Stimulated activated CD4-positive, alpha-beta T cell treated with anti-CD3 and anti-CD28 coated beads, Interleukin-4, amount 100 ng/mL, for 1 hour (primary cell): ENCODE measurements around the gene SH3GL1.

Source experiments
- DNase-seq: peaks from one replicate; pipeline ENCODE4 v3.0.0-alpha.2; 2020

Gene SH3GL1, protein sequence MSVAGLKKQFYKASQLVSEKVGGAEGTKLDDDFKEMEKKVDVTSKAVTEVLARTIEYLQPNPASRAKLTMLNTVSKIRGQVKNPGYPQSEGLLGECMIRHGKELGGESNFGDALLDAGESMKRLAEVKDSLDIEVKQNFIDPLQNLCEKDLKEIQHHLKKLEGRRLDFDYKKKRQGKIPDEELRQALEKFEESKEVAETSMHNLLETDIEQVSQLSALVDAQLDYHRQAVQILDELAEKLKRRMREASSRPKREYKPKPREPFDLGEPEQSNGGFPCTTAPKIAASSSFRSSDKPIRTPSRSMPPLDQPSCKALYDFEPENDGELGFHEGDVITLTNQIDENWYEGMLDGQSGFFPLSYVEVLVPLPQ

DNA sequence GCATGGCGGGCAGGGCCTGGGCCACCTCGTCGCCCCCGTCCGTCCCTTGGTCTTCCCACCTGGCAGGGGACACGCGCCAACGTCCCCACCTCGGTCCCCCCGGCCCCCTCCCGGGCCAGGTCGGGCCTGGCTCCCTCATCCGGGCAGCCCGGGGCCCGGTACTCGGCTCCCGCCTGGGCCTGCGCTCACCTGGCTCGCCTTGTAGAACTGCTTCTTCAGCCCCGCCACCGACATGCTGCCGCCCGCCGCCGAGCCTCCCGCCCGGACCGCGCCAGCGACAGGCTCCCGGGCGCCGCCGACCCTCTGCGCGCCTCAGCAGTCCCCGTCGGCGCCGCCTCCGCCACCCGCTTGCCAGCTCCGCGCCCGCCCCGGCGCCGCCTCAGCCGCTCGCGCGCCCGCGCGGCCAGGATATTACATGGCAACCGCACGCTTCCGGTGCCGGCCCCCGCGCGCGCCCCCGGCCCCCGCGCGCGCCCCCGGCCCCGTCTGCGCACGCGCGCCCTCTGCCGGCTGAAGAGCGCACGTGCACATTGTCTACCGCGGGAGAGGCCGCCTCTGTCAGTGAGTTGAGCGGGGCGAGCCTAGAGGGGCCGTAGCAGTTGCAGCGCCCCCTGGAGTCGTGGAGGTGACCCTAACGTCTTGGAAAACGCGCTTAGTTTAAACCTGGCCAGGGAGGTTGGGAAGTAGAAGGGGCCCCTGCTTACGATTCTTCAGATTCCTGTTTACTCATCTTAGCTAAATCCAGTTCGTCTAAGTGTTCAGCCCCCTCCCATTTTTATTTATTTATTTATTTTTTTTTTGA lies at the start of gene SH3GL1:
Gene SH3GL1 (minus strand): TSS at position 413 of the 802 bp plus-strand sequence. CDS start 179 bp downstream, at position 234.
- peak; percentile 92 for DNase-seq

DNA sequence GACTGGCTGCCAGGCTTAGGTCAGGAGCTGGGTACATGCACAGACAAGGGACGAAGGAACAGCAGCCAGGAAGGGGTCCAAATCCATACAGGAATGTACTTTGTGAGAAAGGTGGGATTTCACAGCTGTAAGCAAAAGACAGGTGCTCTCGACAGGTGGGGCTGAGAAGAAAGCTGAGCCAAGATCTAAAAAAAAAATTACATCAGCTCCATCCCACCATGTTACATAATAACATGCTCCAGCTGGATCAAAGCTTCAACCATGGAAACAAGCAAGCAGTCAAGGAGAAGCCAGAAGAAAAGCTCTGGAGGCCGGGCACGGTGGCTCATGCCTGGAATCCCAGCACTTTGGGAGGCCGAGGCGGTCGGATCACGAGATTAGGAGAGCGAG lies 49.3 kb upstream of the SH3GL1 start:
- DNase-seq: no peak

DNA sequence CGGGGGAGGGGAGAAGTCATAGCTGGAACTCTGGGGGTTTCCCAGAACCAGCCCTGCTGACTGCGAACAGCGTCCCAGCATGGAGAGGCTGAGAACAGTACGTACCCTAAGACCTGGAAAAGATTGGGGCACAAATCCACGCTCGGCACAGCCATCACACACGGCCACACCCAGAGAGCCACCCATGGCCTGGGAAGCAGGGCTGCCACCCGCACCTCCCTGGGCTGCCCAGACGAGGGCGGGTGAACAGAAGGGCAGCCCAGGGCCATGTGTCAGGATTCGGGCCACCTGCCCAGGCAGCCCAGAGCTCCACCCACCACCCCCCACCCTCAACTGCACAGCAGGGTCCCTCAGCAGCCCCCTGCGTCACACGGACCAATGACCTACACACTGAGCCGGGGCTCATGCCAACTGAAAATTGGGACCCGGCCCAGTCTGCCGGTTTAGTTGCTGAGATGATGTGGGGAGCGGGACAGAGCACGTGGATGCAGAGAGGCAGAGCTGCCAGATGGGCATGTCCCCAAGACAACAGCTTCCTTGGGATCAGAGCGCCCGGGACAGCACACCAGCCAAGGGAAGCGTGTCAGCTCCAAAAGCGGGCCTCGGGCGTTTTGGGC lies 48.8 kb upstream of the SH3GL1 start:
- no peak for DNase-seq

DNA sequence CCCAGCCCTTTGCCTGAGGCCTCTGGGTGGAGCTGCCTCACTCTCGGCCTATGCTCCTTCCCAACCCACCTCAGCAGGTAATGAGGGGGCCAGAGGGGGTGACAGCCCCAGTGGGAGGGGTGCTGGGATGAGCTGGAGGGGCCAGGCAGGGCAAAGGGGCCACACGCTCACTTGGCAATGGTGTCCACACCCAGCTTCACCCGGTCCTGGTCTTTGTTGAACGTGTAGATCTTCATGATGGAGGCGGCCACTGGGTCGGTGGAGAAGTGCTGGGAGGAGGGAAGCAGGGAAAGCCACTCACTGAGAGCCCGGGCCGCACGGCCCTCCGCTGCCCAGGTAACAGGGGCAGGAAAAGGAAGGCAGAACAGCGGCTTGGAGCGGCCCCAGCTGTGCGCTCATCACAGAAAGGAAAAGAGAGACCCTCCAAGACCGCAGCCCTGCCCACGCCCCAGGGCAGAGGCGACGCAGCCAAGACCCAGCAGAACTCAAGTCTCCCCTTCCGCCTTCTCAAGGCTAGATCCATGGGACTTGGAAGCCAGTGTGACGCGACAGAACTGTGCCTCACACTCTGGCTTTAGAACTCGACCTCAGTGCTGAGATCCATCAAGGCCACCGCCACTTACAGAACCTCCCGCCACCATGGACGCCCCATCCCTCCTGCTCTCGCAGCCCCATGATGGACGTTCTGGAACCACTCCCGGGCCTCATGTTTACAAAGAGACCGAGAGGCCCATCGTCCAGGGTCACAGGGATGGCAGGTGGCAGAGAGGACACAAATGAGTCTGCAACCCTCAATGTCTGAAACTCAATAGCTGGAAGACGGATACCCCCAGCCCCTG lies 48.0 kb upstream of the SH3GL1 start:
- no peak for DNase-seq

DNA sequence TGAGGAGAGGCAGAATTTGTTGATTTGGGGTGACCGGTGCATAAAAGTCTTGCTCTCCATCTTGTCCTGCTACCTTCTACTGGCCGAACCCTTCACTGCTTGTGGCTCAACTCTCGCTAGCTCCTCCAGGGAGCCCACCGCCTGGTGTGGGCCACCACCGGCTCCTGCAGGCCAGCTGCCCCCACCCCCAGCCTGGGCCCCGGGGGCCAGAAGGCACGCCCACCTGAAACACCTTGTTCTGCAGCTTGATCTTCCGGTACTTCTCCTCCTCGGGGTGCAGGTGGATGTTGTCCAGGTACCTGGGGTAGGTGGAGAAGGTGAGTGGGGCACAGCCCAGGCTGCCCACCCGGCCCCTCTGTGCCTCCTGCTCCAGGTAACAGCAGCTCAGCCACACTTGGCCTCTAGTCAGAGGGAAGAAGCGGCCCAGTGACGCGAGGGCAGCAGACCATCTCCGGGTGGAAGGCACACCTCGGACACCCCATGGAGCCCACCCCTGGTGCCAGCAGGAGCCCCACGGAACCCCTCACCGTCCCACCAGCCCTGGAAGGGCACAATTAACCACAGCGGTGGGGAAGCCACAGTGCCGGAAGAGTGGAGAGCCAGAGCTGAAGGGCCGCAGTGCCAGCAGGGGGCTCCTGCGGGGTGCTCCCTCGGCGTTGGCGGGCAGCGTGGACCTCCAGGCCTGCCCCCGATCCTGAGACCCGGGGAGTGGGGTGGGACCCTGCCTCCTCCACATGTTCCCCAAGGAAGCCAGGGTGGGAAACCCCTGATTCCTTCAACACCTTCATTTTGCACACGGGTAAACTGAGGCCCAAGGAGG lies 47.2 kb upstream of the SH3GL1 start:
- no peak for DNase-seq

DNA sequence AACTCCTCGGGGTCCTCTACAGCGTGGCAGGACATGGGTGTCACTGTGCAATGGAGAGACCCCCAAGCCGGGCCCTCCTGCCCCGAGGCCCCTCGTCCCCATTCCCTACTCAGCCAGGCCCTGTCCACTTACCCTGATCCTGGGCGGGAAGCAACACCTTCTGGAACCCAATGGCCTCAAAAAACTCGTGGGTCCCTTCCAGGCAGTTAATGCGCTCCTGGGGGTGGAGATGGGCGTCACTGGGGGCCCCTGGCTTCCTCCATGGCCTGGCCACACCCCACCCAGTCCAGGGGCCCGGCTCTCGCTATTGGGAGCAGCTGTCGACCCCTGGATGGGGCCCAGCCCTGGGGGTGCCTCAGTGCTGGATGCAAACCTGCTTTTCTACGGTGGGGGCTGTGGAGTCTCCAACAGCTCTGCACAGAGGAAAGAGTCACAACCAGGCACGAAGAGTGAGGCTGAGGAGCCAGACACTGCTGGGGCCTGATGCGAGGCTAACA lies 46.4 kb upstream of the SH3GL1 start:
- DNase-seq: no peak

DNA sequence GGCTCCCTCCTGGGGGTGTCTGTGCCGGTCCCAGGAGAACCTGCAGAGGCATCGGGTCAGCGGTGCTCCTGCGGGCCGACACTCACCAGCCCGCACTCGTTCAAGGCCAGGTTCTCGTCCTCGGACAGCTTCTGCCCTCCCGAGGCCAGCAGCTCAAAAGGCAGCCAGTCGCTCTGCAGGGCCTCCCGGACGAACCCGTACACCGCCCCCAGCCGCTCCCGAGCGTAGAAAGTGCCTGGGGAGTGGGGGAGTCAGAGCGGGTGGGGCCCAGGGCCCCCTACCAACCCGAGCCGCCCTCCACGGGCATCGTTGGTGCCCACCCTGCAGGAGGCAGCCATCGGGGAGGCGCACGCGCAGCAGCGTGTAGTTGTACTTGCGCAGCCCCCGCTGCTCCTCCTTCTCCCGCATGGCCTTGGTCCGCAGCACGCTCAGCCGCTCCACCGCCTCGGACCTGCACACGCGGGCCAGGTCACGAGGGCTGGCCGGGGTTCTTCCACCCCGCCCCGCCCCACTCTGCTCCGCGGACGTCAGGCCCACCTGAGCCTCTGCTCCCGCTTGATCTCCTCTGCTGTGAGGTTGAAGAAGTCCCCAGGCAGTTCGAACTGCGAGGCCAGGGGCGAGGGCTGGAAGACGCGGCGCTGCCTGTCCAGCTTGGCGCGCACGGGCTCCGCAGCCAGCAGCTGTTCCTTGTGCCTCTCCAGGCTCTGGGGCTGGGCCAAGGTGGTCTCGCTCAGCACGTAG lies 45.8 kb upstream of the SH3GL1 start:
- no peak for DNase-seq

DNA sequence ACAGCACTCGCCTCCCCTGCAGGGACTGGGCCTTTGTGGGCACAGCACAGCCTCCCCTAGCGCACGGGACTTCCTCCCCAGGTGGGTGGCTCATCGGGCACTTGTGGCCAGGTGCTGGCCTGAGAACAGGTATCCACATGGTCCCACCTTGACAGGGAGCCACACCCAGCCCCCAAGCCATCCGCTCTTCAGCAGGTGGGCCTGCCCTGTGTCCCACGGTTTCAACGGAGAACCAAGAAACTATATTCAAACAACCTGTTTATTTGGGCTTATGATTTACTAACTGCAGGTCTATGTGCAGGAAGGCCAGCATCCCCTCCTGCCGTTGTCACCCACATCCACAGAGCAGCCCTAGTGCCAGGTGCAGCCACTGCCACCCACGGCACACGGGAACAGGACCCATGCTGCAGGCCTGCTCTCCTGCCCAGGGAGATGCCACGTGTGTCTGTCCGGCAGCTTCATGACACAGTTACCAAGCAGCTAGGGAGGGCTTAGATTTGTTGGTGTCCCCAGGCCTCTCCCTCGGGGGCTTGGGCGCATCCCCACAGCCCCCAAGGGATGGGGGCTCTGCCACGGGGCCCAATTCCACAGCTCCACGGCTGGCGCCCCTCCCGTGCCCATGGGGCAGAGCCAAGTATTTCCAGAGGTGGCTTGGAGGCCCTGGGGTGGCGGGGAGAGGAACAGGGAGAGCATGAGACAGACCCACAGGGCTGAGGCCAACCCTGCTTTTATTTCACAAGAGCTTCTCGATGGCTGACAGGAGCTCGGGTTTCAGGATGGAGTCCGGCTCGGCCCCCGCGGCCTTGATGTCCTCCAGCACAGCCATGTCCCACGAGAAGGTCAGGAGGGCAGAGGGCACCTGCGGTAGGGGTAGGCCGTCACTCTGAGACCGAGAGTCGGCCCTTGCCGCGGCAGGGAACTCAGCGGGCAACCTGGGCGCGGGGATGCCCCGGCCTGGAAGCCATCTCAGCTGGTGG lies 44.7 kb upstream of the SH3GL1 start:
- DNase-seq: no peak

DNA sequence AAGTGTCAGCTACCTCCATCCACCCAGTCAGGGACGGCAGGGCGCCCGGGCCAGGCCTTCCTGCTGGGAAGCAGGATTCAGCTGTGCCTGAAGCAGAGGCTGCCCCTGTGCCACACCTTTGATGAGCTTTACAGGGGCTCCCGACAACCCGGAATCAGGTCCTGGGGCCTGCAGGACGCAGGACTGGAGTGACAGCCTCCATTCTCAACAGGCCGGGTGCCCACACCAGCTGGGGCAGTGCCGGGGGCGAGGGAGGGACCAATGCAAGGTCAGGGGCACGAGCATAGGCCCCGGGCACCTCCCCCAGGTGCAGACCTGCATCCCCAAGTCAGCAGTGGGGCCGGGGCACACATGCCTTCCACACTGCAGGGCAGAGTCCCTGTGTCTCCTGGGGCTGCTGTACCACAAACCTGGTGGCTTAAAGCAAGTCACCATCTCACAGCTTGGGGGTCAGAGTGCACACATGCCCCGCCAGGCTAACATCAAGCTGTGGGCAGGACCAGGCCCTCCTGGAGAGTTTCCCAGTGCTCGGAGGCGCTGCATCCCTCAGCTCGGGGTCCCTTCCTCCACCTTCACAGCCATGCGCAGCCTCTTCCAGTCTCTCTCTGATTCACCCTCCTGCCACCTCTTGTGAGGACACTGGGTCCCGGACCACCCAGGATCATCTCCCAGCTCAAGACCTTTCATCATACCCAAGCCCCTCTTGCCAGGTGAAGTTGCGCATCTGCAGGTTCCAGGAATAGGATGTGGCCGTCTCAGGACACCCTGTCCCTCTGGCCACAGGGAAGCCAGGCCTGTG lies 43.8 kb upstream of the SH3GL1 start:
- DNase-seq: no peak

DNA sequence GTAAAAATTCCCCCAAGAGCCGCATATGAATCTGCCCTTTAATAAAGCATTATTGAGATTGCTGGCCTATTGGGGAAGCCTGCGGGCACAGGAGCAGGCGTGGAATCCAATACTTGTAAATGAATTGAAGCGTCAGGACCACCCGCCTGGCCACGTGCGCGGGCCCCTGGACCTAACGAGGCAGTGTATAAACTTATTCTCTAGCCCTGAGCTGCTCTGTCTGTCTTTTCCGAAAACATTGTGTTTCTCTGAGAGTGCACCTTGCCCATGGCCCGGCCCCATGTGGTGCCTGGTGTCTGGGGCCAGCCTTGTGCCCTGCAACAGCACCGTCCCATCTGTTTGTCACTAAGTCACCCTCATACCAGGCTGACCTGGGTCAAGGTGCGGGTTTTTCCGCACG lies 42.8 kb upstream of the SH3GL1 start:
- DNase-seq: no peak

DNA sequence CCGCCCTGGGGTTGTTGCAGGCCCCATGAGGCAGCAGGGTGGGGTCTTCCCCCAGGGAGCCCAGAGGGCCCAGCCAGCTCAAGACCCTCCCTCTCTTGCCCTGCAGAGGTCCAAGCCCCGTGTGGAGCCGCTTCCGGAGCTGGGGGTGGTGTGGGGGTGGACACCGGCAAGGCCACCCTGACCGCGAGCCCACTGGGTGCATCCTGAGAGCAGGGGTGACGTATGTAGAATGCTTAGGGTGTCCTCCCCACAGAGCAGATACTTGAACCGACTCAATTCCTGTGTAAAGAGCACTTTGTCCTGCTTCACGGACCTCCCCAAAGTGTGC lies 42.4 kb upstream of the SH3GL1 start:
- DNase-seq: no peak

DNA sequence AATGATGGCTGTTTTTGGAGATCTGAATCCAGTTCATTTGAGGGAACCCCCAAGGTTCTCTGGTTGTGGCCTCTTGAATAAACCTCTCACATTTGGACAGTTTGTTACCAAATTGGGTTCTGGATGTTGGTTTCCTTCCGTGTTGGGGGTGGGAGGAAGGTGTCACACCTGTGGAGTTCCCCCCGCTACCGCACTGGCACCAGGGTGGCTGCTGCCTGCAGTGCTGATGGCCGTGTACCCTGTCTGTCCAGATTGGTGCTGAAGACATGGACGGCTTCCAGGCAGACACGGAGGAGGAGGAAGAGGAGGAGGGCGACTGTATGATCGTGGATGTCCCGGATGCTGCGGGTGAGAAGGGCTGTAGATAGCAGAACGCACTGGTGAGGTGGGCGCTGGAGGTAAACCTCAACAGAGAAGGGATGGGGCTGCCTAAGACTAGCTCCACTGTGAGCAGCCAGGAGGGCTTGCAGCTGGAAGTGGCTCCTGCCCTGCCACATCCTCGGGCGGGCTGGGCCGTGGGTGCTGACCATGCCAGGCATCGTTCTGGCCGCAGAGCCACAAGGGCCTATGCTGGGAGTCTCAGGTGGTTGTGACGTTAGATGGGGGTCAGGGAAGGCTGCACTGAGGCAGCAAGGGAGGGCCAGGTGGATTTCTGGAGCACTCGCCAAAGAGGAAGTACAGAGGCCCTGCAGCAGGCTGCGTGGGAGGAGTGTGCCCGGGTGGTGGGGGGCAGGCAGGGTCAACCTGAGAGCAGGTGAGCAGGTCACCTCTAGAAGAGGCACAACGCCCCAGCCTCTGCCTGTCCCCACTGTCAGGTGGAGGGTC lies 41.9 kb upstream of the SH3GL1 start:
- no peak for DNase-seq

DNA sequence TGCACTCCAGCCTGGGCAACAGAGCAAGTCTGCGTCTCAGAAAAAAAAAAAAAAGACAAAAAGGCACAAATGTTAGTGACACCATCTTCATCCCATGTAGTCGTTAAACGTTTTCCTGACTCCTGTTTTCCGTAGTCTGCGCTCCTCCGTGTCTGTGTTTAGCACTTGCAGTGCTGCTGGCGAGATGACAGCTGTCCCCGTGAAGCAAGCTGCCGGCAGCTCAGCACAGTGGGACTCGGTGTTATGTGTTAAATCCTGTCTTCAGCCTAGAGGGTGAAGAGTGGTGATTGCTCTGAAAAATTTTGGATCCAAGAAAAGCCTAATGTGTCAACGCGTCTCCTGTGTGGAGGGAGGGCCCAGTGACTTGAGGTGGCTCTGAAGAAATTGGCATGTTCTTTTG lies 38.9 kb upstream of the SH3GL1 start:
- no peak for DNase-seq

DNA sequence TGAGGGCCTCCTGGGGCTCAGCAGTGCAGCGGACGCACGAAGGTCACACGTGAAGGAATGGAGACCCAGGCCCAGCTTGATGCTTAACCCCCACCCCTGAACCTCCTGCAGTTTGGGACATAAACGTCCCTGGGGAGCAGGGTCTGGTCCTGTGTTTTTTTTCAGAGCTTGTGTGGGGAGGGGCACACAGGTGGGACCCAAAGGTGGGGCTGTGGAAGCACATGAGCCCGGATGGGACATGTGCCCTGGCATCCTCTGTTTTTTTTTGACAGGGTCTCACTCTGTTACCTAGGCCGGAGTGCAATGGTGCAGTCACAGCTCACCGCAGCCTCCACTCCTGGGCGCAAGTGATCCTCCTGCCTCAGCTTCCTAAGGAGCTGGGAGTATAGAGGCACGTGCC lies 36.8 kb upstream of the SH3GL1 start:
- DNase-seq: no peak

DNA sequence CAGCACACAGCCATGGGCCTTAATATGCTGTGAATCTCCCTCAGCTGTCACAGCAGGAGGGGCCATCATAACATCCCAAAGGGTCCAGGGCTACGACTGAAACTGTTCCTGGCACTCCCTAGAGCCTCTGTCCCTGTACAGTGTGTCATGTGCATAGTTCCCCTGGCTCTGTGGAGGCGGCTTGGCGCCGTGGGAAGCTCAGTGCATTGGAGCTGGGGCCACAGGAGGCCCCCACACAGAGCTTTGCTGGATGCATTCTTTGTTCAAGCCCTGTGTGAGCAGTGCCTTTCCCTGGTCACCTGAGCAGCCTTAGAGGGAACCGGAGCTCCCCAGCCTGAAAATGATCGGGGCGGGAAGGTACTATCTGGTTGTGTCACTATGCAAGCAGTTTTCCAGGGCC lies 35.9 kb upstream of the SH3GL1 start:
- no peak for DNase-seq

DNA sequence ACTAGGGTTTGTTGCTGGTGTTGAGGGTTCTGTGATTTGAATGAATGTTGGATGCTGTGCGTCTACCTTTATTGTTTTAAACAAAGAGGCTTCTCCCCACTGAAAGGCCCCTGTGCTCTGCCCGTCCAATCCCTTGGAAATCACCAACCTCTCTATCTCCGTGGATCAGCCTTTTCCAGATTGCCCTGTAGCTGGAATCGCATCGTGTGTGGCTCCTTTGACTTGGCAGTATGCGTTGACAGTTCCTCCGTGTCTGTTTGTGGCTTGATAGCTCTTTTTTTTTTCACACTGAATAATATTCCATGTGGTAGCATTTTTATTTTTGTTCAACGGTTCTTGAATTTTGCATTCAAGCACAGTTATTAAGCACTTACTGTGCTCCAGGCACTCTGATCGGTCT lies 34.0 kb upstream of the SH3GL1 start:
- DNase-seq: no peak

DNA sequence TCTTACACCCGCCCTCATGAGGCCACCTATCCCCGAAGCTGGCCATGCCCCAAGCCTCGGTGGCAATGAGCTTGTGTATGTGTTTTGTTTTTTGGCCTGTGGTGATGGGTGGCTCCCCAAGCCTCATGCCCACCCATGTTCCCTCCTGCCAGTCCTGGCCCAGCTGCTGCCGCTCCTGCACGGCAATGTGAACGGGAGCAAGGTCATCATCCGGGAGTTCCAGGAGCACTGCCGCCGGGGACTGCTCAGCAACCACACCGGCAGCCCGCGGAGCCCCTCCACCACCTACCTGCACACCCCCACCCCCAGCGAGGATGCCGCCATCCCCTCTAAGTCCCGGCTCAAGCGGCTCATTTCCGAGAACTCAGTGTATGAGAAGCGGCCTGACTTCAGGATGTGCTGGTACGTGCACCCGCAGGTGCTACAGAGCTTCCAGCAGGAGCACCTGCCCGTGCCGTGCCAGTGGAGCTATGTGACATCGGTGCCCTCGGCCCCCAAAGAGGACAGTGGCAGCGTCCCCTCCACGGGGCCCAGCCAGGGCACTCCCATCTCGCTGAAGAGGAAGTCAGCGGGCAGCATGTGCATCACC lies 32.7 kb upstream of the SH3GL1 start:
- no peak for DNase-seq
